Large intestine (tissue), 3 donors: Measurements from ENCODE around the gene CATSPER3. TPM values are rescaled to one million over a fixed set of nuclear protein-coding genes. Genes with fewer than 3 reads are reported as not detected.

Source experiments
- DNase-seq, 2 donors: peaks; one replicate each; pipeline versions ENCODE4 v3.0.0 to v3.0.0-alpha.2; 2013
- H3K27ac ChIP-seq: one replicate; pipeline ENCODE4 v1.5.1; 2013; ENCODE audit warnings: low read length
- H3K27me3 ChIP-seq: 2 replicates; pipeline ENCODE4 v1.6.1; 2013; ENCODE audit warnings: low read length; ENCODE audit not compliant: control insufficient read depth, insufficient read depth
- H3K36me3 ChIP-seq: 2 replicates; pipeline ENCODE4 v1.6.1; 2013; ENCODE audit warnings: low read length; ENCODE audit not compliant: control insufficient read depth, insufficient read depth
- H3K4me1 ChIP-seq: one replicate; pipeline ENCODE4 v1.6.1; 2013; ENCODE audit warnings: low read length; ENCODE audit not compliant: control insufficient read depth, insufficient read depth
- H3K4me3 ChIP-seq: one replicate; pipeline ENCODE4 v1.5.1; 2013; ENCODE audit warnings: low read length
- H3K9me3 ChIP-seq: one replicate; pipeline ENCODE4 v1.6.1; 2013; ENCODE audit warnings: mild to moderate bottlenecking, low read depth, low read length, moderate library complexity; ENCODE audit not compliant: control insufficient read depth
- WGBS: methylation state at CpG from one replicate; pipeline ENCODE4 v1.1.5; 2013; ENCODE audit warnings: low lambda C conversion rate; ENCODE audit not compliant: insufficient coverage; 5-methylcytosine and 5-hydroxymethylcytosine counted together
- polyA plus RNA-seq: library from polyadenylated mRNA; unstranded; fragments of 120-200 nt; gene quantifications from one replicate; pipeline ENCODE4 v1.2.1, GENCODE V29; 2013

CATSPER3 gene
- polyA plus RNA-seq, 1 donor, result 1.4 TPM

DNA sequence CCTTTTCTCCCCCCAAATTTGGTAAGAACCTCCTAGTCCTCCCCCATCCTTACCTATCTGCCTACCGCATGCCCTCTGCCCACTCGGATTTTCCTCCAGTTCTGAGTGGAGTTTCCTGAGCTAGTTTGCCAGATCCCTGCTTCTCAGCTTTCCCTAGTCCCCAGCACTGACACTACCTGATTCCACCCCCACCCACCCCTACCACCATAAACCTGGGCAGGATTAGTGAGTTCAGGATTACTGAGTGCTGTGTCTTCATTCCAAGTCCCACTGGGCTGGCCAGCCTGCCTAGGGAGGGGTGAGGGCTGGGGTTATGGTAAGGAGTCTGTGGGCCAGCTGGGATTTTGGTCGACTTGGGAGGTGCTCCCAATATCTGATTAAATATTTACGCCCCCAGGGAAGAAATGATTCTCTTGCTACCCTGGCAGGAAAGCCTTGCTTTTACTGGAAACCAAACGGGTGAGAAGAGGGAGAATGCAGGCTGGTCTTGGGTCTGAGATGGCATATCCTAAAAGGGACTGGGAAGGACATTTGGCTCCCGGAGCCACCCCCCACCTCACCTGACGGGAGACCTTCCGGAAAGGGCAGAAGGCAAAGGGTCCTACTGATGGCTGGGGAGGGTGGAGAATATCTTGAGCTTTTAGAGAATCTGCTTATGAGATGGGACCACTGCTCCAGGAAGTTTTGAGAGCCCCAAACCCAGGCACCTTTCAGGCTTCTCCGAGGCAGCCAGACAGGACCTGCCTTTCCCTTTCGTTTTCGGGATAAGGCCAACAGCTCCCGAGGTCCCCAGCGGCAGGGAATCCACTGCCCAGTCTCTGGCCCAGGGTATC lies 62.6 kb downstream of the CATSPER3 start:
- H3K4me3 ChIP-seq, result no peak overlapping the region

GRCh38 chr5:135030956-135031812 lies 63.5 kb downstream of the CATSPER3 start:
- peaks cover 86% of the 10 kb centered on the region for H3K27me3 ChIP-seq
- no peak overlapping the region for H3K4me3 ChIP-seq
- H3K4me1 ChIP-seq, result peaks cover 4% of the 10 kb centered on the region
- peak in 1 of 2 donors; percentile 33 for DNase-seq
- no CpG with 5 or more reads among the region's 57 CpGs for WGBS
- H3K9me3 ChIP-seq, result peaks cover 25% of the 10 kb centered on the region
- H3K27ac ChIP-seq, result no peak overlapping the region
- H3K36me3 ChIP-seq, result peaks cover 6% of the 10 kb centered on the region

More for the DNA sequence above, 62.6 kb downstream of the CATSPER3 start:
- Histone ChIP-seq H3K4me1 (peaks cover 4% of the 10 kb centered on the region), H3K9me3 (peaks cover 25% of the 10 kb centered on the region), H3K27ac (no peak overlapping the region), H3K27me3 (peaks cover 84% of the 10 kb centered on the region), H3K36me3 (peaks cover 6% of the 10 kb centered on the region)
- WGBS, result 83% methylated on average over 1 of the region's 13 CpGs
- DNase-seq, result no peak

GRCh38 chr5:135031813-135032694 lies 64.3 kb downstream of the CATSPER3 start:
- H3K27ac ChIP-seq, result no peak overlapping the region
- H3K36me3 ChIP-seq, result peaks cover 6% of the 10 kb centered on the region
- H3K27me3 ChIP-seq, result peaks cover 86% of the 10 kb centered on the region
- peak in 1 of 2 donors; percentile 43 for DNase-seq
- H3K9me3 ChIP-seq, result peaks cover 25% of the 10 kb centered on the region
- H3K4me3 ChIP-seq, result peak overlapping the region; percentile 65
- WGBS, result 32% methylated on average over 9 of the region's 15 CpGs
- H3K4me1 ChIP-seq, result peaks cover 4% of the 10 kb centered on the region

GRCh38 chr5:135032695-135032998 lies 64.9 kb downstream of the CATSPER3 start:
- peaks cover 4% of the 10 kb centered on the region for H3K36me3 ChIP-seq
- H3K4me1 ChIP-seq, result peaks cover 4% of the 10 kb centered on the region
- H3K27ac ChIP-seq, result no peak overlapping the region
- H3K9me3 ChIP-seq, result peaks cover 24% of the 10 kb centered on the region
- WGBS, result no CpG with 5 or more reads among the region's 18 CpGs
- peak overlapping the region; percentile 65 for H3K4me3 ChIP-seq
- no peak for DNase-seq
- H3K27me3 ChIP-seq, result peaks cover 86% of the 10 kb centered on the region

- Histone ChIP-seq H3K36me3 (peaks cover 4% of the 10 kb centered on the region), H3K27ac (peak overlapping the region; percentile 1), H3K4me3 (peak overlapping the region; percentile 65), H3K27me3 (peaks cover 86% of the 10 kb centered on the region), H3K9me3 (peaks cover 18% of the 10 kb centered on the region), H3K4me1 (peaks cover 4% of the 10 kb centered on the region)
- DNase-seq, result peak; percentile 29 to 77
- 0% methylated on average over 5 of the region's 89 CpGs for WGBS
These were observed 65.5 kb downstream of the CATSPER3 start for GRCh38 chr5:135032999-135033861.

GRCh38 chr5:135033901-135034235 lies 66.2 kb downstream of the CATSPER3 start, which contains the start of gene PITX1:
PITX1 (minus strand) TSS chr5:135034228; CDS start chr5:135033881, 347 bp downstream.
- Histone ChIP-seq H3K36me3 (peaks cover 4% of the 10 kb centered on the region), H3K27ac (peak within 1 kb of the TSS; percentile 28), H3K9me3 (peaks cover 17% of the 10 kb centered on the region), H3K27me3 (peaks cover 87% of the 10 kb centered on the region), H3K4me3 (peak within 1 kb of the TSS; percentile 65), H3K4me1 (peaks cover 6% of the 10 kb centered on the region)
- WGBS, result no CpG with 5 or more reads among the region's 49 CpGs
- no peak for DNase-seq

DNA sequence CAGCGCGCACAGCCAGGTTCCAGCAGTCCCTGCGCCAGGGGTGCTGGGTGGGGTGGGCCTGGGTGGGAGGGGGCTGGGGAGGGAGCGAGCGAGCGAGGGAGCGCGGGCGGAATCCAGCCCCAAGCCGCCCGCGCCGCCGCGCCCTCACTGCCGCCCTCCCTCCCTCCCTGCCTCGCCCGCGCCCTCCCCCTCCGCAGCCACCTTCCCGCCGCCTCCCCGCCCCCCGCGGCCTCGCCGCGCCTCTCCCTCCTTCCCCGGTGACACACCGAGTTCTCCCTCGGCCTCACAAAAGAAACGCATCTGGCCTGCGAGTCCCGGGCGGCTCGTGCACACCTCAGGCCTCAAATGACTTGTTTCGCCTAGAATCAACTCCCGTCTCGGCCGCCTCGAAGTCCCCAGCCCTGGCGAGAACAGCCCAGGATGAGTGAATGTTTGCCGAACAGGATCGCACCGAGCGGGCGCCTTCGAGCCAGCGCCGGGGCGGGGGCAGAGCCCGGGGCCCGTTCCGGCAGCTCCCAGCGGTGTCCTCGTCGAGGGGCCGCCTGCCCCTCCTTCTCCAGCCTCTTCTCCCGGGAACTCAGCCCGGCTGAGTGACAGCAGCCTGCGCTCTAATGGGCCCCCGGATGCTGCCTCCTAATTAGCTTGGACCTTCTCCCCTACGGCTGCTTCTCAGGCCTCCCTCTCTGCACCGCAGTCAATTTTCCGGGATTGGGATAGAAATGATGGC lies 66.7 kb downstream of the CATSPER3 start:
- no CpG with 5 or more reads among the region's 65 CpGs for WGBS
- peak overlapping the region; percentile 28 for H3K27ac ChIP-seq
- peak; percentile 75 to 89 for DNase-seq
- H3K36me3 ChIP-seq, result peaks cover 4% of the 10 kb centered on the region
- peaks cover 18% of the 10 kb centered on the region for H3K9me3 ChIP-seq
- H3K4me1 ChIP-seq, result peaks cover 12% of the 10 kb centered on the region
- peaks cover 87% of the 10 kb centered on the region for H3K27me3 ChIP-seq
- peak overlapping the region; percentile 33 for H3K4me3 ChIP-seq

DNA sequence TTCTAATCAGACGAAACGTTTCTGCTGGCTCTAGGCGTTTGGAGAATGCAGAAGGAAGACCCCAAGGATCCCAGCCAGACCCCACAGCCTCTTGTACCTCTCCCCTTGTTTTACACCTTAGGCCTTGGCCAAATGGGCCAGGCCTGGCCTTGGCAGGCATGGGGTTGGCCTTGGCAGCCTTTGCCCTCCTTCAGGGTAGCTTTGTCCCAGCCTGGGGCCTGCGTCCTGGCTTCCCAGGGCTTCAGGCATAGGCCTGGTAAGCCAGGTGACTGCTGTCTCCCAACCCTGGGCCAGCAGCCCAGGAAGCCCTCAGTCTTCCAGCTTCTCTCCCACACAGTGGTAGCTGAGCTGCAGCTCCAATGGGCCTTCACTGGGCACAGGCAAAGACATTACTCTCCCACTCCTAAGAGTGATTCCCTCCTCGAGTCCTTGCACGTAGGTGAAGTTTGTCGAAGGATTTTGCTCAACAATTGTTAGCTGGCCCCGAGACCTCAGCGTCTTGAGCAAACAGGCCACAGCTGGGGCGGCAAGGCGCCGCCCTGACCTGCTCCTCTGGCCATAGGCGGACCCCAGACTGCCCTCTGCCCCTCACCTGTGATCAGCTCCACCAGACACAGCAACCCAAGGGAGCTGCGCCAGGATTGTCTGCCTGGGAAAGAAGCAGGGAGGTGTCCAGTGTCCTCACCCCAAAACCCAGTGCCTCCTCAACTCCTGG lies 67.4 kb downstream of the CATSPER3 start:
- Histone ChIP-seq H3K9me3 (peaks cover 20% of the 10 kb centered on the region), H3K4me3 (no peak overlapping the region), H3K27ac (no peak overlapping the region), H3K36me3 (peaks cover 4% of the 10 kb centered on the region), H3K4me1 (peaks cover 12% of the 10 kb centered on the region), H3K27me3 (peaks cover 86% of the 10 kb centered on the region)
- no CpG with 5 or more reads among the region's 14 CpGs for whole genome bisulfite sequencing
- DNase-seq, result no peak
